Stimulated activated CD8-positive, alpha-beta memory T cell treated with anti-CD3 and anti-CD28 coated beads, Interleukin-15, amount 100 ng/mL, for 4 hours (primary cell): ENCODE results near the gene PIK3R5.

Experiments
- DNase-seq, 2 donors: peaks; one replicate each; pipeline ENCODE4 v3.0.0-alpha.2; 2020; ENCODE audit warnings: low read depth in 2 of 2

Gene PIK3R5

DNA sequence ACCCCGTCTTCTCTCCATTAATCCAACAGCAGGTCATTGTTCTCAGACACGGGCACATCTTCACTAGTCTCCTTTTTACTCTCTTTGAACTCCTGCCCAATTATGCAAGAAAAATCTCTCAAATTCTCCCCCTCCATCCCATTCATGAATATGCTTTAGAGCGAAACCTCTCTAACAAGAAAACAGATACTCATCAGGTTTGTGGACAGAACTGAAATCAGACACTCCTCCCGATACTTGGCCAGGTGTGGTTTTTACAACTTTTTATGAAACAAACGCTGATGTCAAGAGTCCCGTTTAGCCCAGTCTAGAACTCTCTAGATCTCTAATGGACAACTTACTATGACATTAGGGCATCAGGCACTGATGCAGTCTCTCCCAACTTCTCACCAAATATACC, 40.9 kb downstream of the PIK3R5 start:
- DNase-seq: no peak

DNA sequence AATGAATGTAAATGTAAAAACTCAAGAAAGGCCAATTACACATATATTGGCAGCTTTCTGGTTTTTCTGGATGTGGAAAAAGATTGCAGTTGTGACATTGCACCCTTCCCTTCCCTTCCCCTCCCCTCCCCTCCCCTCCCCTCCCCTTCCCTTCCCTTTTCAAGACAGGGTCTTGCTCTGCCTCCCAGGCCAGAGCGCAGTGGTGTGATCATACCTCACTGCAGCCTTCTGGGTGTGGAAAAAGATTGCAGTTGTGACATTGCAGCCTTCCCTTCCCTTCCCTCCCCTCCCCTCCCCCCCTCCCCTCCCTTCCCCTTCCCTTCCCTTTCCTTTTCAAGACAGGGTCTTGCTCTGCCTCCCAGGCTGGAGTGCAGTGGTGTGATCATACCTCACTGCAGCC, 41.7 kb downstream of the PIK3R5 start:
- no peak for DNase-seq

- no peak for DNase-seq
These were observed 42.6 kb downstream of the PIK3R5 start for GRCh38 chr17:8922928-8923327.

GRCh38 chr17:8922451-8922850, 43.1 kb downstream of the PIK3R5 start:
- no peak for DNase-seq

DNA sequence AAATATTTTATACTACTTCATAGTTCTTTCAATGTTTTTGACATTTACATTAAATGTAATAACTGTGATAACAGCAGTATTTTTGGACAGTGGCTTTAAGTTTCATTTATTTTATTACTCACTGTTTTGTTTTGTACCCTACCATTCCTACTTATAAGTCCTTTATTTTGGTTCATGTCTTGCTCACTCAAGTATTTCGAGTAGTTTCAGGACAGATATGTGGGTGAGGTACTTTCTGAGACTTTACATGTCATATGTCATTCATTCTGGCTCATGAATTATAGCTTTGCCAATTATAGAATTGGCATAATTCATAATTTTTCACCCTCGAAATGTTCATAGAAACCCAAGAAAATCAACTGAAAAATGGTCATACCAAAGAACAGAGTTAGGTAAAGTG, 44.4 kb downstream of the PIK3R5 start:
- DNase-seq: no peak

DNA sequence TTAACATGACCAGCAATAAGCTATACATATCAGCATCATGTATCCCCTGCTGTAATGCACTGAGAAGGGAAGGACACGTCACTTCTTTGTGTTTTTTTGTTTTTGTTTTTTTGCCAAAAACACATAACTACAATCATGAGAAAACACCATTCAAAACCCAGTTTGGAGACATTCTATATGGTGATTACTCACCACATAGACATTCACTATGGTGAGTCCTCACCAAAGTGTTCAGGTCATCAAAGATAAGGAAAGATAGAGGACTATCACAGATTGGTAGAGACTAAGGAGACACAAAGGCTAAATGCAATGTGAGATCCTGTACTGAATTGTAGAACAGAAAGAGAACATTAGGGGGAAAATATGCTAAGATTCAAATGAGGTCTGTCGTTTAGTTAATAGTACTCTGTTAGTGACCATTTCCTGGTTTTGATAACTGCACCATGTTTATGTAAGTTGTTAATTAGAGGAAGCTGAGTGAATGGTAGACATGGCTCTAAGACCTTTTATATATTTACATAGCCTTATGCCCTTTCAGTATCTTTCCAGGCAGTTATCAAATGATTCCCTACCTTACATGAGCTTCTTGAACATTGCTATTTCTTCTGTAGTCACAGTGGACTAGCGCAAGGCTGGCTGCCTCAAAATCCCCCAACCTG, 46.6 kb downstream of the PIK3R5 start:
- no peak for DNase-seq

DNA sequence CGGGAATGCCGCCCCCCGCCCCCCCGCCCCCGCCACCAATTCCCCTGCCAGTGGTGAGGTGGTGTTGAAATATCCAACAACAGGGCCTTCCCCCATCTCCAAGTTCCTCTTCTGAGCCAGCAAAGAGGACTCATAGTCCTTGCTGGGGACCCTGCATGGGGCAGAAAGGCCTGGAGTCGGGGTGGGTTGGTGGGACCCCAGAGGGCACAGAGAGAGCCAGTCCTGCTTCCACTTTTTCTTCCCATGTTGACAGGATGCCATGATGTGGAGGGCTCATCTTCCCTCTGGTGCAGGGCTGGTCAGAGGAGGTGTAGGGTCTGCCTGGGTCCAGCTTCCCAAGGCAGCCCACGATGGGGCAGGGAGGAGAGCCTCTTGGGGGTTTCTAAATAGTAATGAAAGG, 49.0 kb downstream of the PIK3R5 start:
- DNase-seq: no peak

GRCh38 chr17:8914554-8914953, 51.0 kb downstream of the PIK3R5 start:
- no peak for DNase-seq

DNA sequence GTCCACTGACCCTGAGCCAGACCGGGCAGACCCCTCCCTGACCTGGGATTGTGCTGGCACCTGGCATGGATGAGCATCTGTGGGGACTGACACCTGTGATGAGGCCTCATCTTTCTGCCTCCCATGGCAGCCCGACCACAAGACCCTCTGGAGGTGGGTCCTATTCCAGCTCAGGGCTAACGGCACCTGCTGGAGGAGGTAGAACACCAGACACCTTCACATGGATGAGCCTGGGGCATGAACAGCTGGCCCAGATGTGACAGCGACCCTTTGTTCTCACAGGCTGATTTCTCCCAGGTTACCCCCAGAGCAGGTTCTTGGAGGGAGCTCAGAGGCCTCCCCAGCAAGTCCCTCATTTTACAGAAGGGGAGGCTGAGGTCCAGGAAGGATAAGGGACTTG, 51.6 kb downstream of the PIK3R5 start:
- no peak for DNase-seq

GRCh38 chr17:8913091-8913490, 52.4 kb downstream of the PIK3R5 start:
- no peak for DNase-seq

DNA sequence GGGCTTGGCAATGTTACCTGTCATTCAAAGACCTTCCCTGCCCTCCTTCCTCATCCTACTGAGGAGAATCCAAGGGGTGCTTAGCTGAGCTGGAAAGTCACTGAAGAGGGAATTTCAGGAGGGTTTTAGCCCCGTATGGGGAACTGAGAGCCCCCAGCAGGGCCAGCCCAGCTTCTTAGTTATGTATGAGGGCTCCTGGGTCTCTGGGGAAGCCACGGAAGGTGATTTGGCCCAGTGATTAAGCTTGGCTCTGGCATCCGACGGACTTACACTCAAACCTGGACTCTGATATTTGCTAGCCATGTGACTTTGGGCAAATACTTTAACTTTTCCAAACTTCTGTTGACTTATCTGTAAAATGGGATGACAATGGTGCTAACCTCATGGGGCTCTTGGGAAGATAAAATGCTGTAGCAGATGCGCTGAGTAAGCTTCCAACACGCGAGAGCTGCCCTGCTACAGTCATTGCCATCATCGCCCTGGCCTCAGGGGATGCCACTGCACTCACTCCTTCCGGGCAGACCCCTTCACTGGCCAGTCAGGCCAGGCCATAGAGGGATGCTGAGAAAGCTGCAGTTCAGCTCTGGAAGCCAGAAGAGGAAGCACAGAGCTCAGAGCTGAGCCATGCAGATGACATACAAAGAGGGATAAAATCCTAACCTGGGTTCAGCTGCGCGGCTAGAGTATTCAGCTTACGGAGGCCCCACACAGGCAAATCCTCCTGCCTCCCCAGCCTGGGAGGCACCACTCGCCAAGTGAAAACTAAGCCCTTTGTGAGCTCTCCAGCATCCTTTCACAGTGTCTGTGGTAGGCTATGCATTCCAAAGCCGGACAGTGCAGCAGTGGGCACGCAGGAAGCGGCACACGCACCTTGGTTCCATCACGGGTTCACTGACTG, 53.2 kb downstream of the PIK3R5 start:
- no peak for DNase-seq

GRCh38 chr17:8910969-8911604, 54.4 kb downstream of the PIK3R5 start:
- no peak for DNase-seq

DNA sequence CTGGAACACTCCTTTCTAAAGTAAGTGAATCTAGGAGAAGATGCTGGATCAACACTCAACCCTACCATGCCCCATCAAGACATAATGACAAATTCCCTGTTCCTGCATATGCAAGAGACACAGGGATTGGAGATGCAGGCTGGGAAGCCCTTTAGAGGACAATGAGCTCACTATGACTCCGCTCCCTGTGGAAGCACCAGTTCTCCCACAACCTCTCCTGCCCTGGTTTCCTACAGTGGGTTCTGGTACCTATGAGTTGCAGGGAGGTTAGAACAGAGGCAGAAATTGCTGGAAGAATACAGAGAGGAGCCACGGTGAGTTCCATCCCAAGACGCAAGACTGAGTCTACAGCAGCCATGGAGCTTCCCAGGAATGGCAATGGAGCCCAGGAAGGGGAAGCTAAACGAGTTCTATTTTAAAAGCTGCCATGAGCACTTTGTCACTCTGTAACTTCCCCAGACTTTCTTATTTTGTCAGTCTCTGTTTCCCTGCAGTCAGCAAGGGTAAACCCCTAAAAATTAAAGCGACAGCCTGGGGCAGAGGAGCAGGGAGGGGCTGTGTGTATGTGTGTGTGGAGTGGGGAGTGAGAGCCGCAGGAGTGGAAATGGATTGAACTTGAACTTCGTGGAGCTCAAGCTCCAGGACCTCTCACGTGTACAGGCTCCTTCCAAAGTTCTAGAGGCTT, 55.8 kb downstream of the PIK3R5 start:
- DNase-seq: no peak

DNA sequence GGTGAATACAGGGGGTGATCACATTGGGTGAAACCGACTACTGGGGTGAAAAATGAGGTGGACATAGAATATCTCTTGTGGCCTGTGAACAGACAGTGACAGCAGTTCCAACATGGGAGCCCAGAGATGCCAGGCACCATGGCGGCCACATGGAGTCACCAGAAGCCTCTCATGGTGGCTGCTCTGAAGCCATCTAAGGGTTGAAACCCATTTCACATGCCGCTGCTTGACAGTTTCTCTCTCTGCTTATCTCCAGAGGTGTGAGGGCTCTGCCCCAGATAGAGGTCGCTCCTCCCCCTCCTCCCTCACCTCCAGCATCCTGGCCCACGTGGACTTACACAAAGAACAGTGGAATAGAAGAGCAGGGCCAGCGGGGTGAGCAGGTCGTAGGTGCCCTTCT, 60.2 kb downstream of the PIK3R5 start:
- no peak for DNase-seq

- no peak for DNase-seq
These were observed 60.8 kb downstream of the PIK3R5 start for GRCh38 chr17:8904686-8905085.

DNA sequence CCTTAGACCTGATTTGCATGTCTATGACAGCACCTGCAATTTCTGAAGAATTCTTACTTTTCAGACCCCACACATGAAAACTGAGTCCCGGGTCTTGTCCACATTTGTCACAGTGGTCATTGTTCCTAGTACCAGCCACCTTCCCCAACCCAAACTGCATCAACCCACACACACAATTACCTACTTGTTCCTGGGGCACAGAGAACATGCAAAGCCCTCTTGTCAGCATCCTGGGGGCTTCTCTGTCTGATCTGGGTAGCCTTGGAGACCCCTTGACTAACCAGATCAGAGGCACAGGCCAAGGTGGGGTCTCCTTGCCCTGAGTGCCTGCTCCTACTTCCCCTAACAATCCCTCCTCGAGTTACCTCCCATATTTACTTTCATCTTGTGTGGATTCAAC, 61.3 kb downstream of the PIK3R5 start:
- DNase-seq: no peak

- DNase-seq: no peak
These were observed 64.6 kb downstream of the PIK3R5 start for GRCh38 chr17:8900626-8901585.

GRCh38 chr17:8900207-8900606, 65.3 kb downstream of the PIK3R5 start:
- no peak for DNase-seq

DNA sequence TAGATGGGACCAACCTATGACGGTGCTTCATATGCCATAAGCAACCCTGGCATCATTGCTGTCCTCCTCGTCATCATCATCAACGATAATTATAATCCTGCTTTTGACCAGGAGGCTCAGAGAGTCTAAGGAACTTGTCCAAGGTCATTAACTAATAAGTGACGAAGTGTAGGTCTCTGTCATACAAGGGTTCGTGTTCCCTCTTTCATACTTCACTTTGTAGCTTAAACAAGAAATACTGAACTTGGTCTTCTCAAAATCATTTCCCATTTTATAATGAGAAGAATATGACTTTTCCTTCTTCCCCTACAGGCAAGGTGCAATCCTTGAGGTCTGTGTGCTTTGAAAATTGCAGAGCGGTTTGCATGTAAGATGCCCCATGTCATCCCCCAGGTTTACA, 66.9 kb downstream of the PIK3R5 start:
- no peak for DNase-seq

GRCh38 chr17:8898126-8898525, 67.4 kb downstream of the PIK3R5 start:
- no peak for DNase-seq
